Spleen (tissue), 7 donors: Measurements from ENCODE around the gene SPDYC.

Source experiments
- POLR2A ChIP-seq, 3 donors: fragments of 450-650 bp; IDR thresholded peaks; one replicate each; pipeline ENCODE4 v1.5.1; 2017; ENCODE audit warnings: antibody characterized with exemption in 3 of 3, mild to moderate bottlenecking in 1 of 3
- TF ChIP-seq, protein P1 (sequence below), 11 experiments: fragments of 200-600 bp in 7 of 11; fragments of 450-650 bp in 4 of 11; sonication (generic) in 4 of 11; IDR thresholded peaks in 8 of 11; conservative IDR thresholded peaks in 3 of 11; 1 replicate in 7 of 11; 2 replicates in 4 of 11; pipeline versions ENCODE4 v1.4.0 to v1.8.0; 2016 to 2021; ENCODE audit warnings: antibody characterized with exemption in 11 of 11, inconsistent platforms in 4 of 11, mild to moderate bottlenecking in 1 of 11
- donor health status: DM: no; HTN: no; CAD: no; lungs with moderate emphysema.
- donor health status: DM: no; HTN: no; CAD: no.
- donor health status: DM: no; HTN: no; CAD: no.

DNA sequence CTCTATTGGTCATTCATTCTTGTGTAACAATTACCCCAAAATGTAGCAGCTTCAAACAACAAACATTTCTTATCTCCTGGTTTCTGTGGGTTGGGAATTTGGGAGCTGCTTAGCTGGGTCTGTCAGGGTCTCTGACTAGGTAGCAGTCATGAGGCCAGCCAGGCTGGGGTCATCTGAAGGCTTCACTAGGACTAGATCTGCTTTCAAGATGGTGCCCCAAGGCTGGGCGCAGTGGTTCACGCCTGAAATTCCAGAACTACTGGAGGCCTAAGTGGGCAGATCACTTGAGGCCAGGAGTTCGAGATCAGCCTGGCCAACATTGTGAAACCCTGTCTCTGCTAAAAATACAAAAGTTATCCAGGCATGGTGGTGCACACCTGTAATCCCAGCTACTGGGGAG, 13.1 kb upstream of the SPDYC start:
- TF ChIP-seq POLR2A (IDR thresholded peaks at IDR 0.05) = no peak
- TF ChIP-seq, protein P1, sequence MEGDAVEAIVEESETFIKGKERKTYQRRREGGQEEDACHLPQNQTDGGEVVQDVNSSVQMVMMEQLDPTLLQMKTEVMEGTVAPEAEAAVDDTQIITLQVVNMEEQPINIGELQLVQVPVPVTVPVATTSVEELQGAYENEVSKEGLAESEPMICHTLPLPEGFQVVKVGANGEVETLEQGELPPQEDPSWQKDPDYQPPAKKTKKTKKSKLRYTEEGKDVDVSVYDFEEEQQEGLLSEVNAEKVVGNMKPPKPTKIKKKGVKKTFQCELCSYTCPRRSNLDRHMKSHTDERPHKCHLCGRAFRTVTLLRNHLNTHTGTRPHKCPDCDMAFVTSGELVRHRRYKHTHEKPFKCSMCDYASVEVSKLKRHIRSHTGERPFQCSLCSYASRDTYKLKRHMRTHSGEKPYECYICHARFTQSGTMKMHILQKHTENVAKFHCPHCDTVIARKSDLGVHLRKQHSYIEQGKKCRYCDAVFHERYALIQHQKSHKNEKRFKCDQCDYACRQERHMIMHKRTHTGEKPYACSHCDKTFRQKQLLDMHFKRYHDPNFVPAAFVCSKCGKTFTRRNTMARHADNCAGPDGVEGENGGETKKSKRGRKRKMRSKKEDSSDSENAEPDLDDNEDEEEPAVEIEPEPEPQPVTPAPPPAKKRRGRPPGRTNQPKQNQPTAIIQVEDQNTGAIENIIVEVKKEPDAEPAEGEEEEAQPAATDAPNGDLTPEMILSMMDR (IDR thresholded peaks at IDR 0.05 in 8 of 11, conservative IDR thresholded peaks at IDR 0.05 in 3 of 11) = no peak
